Mucosa of stomach (tissue), 1 donor: ENCODE data around the gene ORMDL2.
"Not testable (repeated sequence)": the region's sequence is repeated elsewhere in the genome, so short reads cannot be mapped to it uniquely, and the experiment has no call there.

ENCODE experiments used
- H3K27me3 ChIP-seq: one replicate; pipeline ENCODE4 v1.7.0; 2013; ENCODE audit warnings: mild to moderate bottlenecking, low read length; ENCODE audit not compliant: control insufficient read depth, insufficient read depth
- H3K36me3 ChIP-seq: one replicate; pipeline ENCODE4 v1.7.0; 2013; ENCODE audit warnings: low read length; ENCODE audit not compliant: control insufficient read depth, insufficient read depth
- H3K4me1 ChIP-seq: one replicate; pipeline ENCODE4 v1.7.0; 2013; ENCODE audit warnings: mild to moderate bottlenecking, low read length; ENCODE audit not compliant: control insufficient read depth, insufficient read depth
- H3K4me3 ChIP-seq: one replicate; pipeline ENCODE4 v1.7.0; 2013; ENCODE audit warnings: low read length
- H3K9ac ChIP-seq: one replicate; pipeline ENCODE4 v1.7.0; 2013; ENCODE audit warnings: mild to moderate bottlenecking, low read length, moderate library complexity
- H3K9me3 ChIP-seq: one replicate; pipeline ENCODE4 v1.7.0; 2013; ENCODE audit warnings: mild to moderate bottlenecking, low read length, moderate library complexity; ENCODE audit not compliant: control insufficient read depth
- donor health status: Pancreatic carcinoma.

ORMDL2 gene

GRCh38 chr12:55865327-55865726, 47.5 kb downstream of the ORMDL2 start:
- no peaks in the 10 kb centered on the region for H3K4me1 ChIP-seq
- H3K36me3 ChIP-seq = no peaks in the 10 kb centered on the region
- H3K4me3 ChIP-seq = no peak overlapping the region
- no peaks in the 10 kb centered on the region for H3K9me3 ChIP-seq
- H3K9ac ChIP-seq = no peak overlapping the region
- no peaks in the 10 kb centered on the region for H3K27me3 ChIP-seq

GRCh38 chr12:55866454-55867004, 48.7 kb downstream of the ORMDL2 start:
- not testable (repeated sequence) for H3K9me3 ChIP-seq, H3K27me3 ChIP-seq, H3K9ac ChIP-seq, H3K4me1 ChIP-seq, H3K36me3 ChIP-seq, H3K4me3 ChIP-seq
